ENCODE results near the gene NPEPPS. TPM values are rescaled to one million over a fixed set of nuclear protein-coding genes. Genes with fewer than 3 reads are reported as not detected.
A peak's percentile ranks its signal among the peaks of the same experiment; 100 is the strongest.
"Not testable (repeated sequence)": the region's sequence is repeated elsewhere in the genome, so short reads cannot be mapped to it uniquely, and the experiment has no call there.

The NPEPPS gene
- total and polyA plus RNA-seq, 2 donors (not counting 3 experiments of a cell fraction or from before 2014, with no cell fraction given) = 69.2 to 102 TPM

DNA sequence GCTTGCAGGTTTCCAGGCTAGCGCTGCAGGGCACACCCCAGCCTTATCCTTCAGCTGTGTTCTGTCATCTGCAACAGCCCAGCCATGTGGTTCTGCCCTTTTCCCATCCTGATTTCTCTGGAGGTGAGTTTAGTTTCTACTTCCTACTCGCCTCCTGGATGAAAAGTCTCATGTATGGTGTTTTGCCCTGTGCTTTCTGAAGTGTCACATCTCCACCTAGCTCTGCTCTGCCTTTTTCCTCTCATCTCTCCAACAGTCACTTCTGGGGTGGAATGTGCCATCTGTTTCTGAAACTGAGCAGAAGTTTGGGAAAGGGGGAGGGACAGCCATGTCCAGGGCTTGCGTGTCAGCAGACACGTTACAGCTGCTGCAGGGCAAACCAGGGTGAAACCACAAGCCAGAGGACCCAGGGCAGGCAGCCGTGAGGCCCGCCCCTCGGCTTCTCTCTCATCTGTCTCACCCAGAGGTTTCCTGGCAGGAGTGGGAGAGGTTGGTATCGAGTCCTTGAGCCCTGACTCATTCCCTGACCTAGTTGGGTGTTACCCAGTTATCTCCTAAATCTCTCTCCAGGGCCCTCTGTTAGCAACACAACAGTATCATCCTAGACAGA lies 28.7 kb upstream of the NPEPPS start:
- H3K9me3 ChIP-seq (replicated peaks; ENCODE audit: control insufficient read depth, insufficient read depth, low read length); H3K27me3 ChIP-seq (ENCODE audit: control insufficient read depth in 2 of 2, insufficient read depth in 2 of 2, low read length in 2 of 2); H3K9ac ChIP-seq (replicated peaks; ENCODE audit: extremely low read depth, insufficient read depth, low read length); H3K4me3 ChIP-seq (replicated peaks in 1 of 3; ENCODE audit: insufficient read depth in 1 of 3, low read depth in 1 of 3, low read length in 3 of 3); BruUV-seq (replicated peaks); H3K9me1 ChIP-seq (replicated peaks; ENCODE audit: control insufficient read depth, extremely low read depth, insufficient read depth, low read length); intact Hi-C loops (cut with micrococcal nuclease); H3K4me2 ChIP-seq (ENCODE audit: insufficient read depth, low read length); dilution Hi-C loops (cut with MboI; ENCODE audit: extremely low pct_ligation_motif_present, low sequenced_read_pairs); POLR2A ChIA-PET; H4K20me1 ChIP-seq (replicated peaks; ENCODE audit: control insufficient read depth, extremely low read depth, insufficient read depth, low read length); H3K79me2 ChIP-seq (ENCODE audit: control insufficient read depth, insufficient read depth, low read length); H3K36me3 ChIP-seq (ENCODE audit: control insufficient read depth in 2 of 2, extremely low read depth in 1 of 2, insufficient read depth in 2 of 2, low read length in 2 of 2): not testable (repeated sequence)
- CTCF ChIA-PET = interaction anchor here (1.1 kb wide), 1 partner anchor 114 kb away, joined by 6 read pairs; no protein-coding TSS in a partner anchor
- Histone ChIP-seq H3K27ac (ENCODE audit: insufficient read depth, low read depth, low read length) (peak overlapping the region; percentile 71), H2AFZ (ENCODE audit: low read depth, low read length) (peak overlapping the region; percentile 65), H3K4me1 (ENCODE audit: control insufficient read depth, extremely low read depth, insufficient read depth, low read length) (peaks cover 12% of the 10 kb centered on the region)
- FAIRE-seq = peak; percentile 92
- peak; percentile 60 for TF ChIP-seq GATA2 (IDR thresholded peaks at IDR 0.05; ENCODE audit: insufficient read depth, insufficient read length, low read depth, low read length)
- peak; percentile 7 for DNase-seq (ENCODE audit: low read depth, low spot score)

DNA sequence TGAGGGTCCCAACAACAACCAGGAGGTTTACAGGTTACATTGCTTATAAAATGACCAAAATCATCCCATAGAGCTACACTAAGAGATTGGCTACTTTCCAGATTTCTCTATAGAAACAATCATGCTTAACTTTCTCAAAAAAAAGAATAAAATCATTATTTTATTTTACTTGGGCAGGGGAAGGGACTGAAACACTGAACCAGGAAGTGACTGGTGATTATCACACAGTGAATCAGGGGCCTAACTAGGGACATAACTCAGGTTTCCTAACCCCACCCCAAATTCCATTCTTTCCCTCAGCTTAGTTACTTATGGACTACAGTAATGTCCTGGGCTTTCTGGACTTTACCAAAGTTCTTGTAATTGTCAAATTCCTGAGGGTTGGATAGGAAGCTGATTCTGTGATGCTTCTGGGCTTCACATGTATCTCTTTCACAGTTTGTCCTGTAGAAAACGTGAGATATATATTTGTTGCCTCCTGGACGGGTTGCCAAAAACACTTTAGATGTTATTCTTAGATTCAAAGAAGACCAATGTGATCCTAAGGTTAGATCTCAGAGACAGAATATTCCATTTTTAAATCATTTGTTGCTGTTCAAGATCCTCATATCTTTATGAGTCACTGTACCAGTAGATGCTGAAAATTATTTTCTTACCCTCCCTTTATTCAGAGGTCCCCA lies 28.0 kb upstream of the NPEPPS start:
- peak overlapping the region; percentile 71 for H3K27ac ChIP-seq (ENCODE audit: insufficient read depth, low read depth, low read length)
- POLR2A ChIA-PET = interaction anchor here (0.6 kb wide), 1 partner anchor 142 kb away, joined by 3 read pairs; no protein-coding TSS in a partner anchor
- FAIRE-seq (peak; percentile 93), DNase-seq (ENCODE audit: low read depth, low spot score) (peak; percentile 23)
- H3K4me2 ChIP-seq (ENCODE audit: insufficient read depth, low read length) = peak overlapping the region; percentile 24
- H3K9ac ChIP-seq (replicated peaks; ENCODE audit: extremely low read depth, insufficient read depth, low read length); H3K4me3 ChIP-seq (replicated peaks in 1 of 3; ENCODE audit: insufficient read depth in 1 of 3, low read depth in 1 of 3, low read length in 3 of 3); H3K36me3 ChIP-seq (ENCODE audit: control insufficient read depth in 2 of 2, extremely low read depth in 1 of 2, insufficient read depth in 2 of 2, low read length in 2 of 2); H3K9me3 ChIP-seq (replicated peaks; ENCODE audit: control insufficient read depth, insufficient read depth, low read length); H3K27me3 ChIP-seq (ENCODE audit: control insufficient read depth in 2 of 2, insufficient read depth in 2 of 2, low read length in 2 of 2); dilution Hi-C loops (cut with MboI; ENCODE audit: extremely low pct_ligation_motif_present, low sequenced_read_pairs); H3K79me2 ChIP-seq (ENCODE audit: control insufficient read depth, insufficient read depth, low read length); H3K9me1 ChIP-seq (replicated peaks; ENCODE audit: control insufficient read depth, extremely low read depth, insufficient read depth, low read length); CTCF ChIA-PET; intact Hi-C loops (cut with micrococcal nuclease); H2AFZ ChIP-seq (ENCODE audit: low read depth, low read length); H4K20me1 ChIP-seq (replicated peaks; ENCODE audit: control insufficient read depth, extremely low read depth, insufficient read depth, low read length): not testable (repeated sequence)
- H3K4me1 ChIP-seq (ENCODE audit: control insufficient read depth, extremely low read depth, insufficient read depth, low read length) = peaks cover 12% of the 10 kb centered on the region
- peak; percentile 54 for TF ChIP-seq GATA2 (IDR thresholded peaks at IDR 0.05; ENCODE audit: insufficient read depth, insufficient read length, low read depth, low read length)
- TSS peak; percentile 81 for BruUV-seq (replicated peaks)

DNA sequence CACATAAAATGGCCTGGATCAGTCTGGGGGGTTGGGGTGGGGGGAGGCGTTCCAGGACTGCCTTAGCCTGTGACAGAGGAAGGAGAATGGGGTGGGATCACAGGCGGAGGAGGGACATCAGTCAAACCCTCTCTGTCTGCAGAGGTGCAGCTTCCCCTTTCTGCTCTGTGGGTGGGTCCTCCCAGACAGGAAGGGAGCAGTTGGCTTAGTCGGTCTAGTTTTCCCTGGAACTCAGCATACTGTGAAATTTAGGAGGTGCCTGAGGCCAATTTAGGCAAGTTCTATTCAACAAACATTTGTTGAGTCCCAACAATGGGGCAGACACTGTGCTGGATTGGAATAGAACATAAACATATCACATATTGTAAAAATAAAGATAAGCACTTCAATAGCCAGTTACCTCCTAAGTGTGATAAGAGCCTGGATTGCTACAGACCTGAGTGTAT lies 19.2 kb upstream of the NPEPPS start:
- peak overlapping the region; percentile 54 for H2AFZ ChIP-seq (ENCODE audit: low read depth, low read length)
- H3K4me3 ChIP-seq (replicated peaks in 1 of 3; ENCODE audit: insufficient read depth in 1 of 3, low read depth in 1 of 3, low read length in 3 of 3); H3K4me1 ChIP-seq (ENCODE audit: control insufficient read depth, extremely low read depth, insufficient read depth, low read length); POLR2A ChIA-PET; H3K9me3 ChIP-seq (replicated peaks; ENCODE audit: control insufficient read depth, insufficient read depth, low read length); H3K9me1 ChIP-seq (replicated peaks; ENCODE audit: control insufficient read depth, extremely low read depth, insufficient read depth, low read length); FAIRE-seq; dilution Hi-C loops (cut with MboI; ENCODE audit: extremely low pct_ligation_motif_present, low sequenced_read_pairs); H3K4me2 ChIP-seq (ENCODE audit: insufficient read depth, low read length); H3K9ac ChIP-seq (replicated peaks; ENCODE audit: extremely low read depth, insufficient read depth, low read length); H3K27me3 ChIP-seq (ENCODE audit: control insufficient read depth in 2 of 2, insufficient read depth in 2 of 2, low read length in 2 of 2); H3K36me3 ChIP-seq (ENCODE audit: control insufficient read depth in 2 of 2, extremely low read depth in 1 of 2, insufficient read depth in 2 of 2, low read length in 2 of 2); BruUV-seq (replicated peaks); H3K79me2 ChIP-seq (ENCODE audit: control insufficient read depth, insufficient read depth, low read length); H4K20me1 ChIP-seq (replicated peaks; ENCODE audit: control insufficient read depth, extremely low read depth, insufficient read depth, low read length); H3K27ac ChIP-seq (ENCODE audit: insufficient read depth, low read depth, low read length); intact Hi-C loops (cut with micrococcal nuclease): not testable (repeated sequence)
- CTCF ChIA-PET = interaction anchor here (0.8 kb wide), 1 partner anchor 104 kb away, joined by 3 read pairs; no protein-coding TSS in a partner anchor
- DNase-seq (ENCODE audit: low read depth, low spot score) = peak; percentile 67

DNA sequence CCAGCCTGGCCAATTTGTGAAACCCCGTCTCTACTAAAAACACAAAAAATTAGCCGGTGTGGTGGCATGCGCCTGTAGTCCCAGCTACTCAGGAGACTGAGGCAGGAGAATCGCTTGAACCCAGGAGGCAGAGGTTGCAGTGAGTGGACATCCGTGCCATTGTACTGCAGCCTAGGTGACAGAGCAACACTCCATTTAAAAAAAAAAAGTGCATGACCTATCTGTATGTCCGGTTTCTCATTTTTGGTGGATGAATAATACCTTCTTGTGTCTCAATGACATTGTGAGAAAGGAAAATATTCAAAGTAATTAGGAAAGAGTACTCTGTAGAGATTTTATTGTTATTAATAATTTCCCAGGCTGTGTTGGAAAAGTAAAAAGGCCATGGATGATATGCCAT lies 17.6 kb upstream of the NPEPPS start:
- H4K20me1 ChIP-seq (replicated peaks; ENCODE audit: control insufficient read depth, extremely low read depth, insufficient read depth, low read length); H3K79me2 ChIP-seq (ENCODE audit: control insufficient read depth, insufficient read depth, low read length); H3K9me3 ChIP-seq (replicated peaks; ENCODE audit: control insufficient read depth, insufficient read depth, low read length); H2AFZ ChIP-seq (ENCODE audit: low read depth, low read length); CTCF ChIA-PET; POLR2A ChIA-PET; H3K27me3 ChIP-seq (ENCODE audit: control insufficient read depth in 2 of 2, insufficient read depth in 2 of 2, low read length in 2 of 2); H3K4me2 ChIP-seq (ENCODE audit: insufficient read depth, low read length); H3K4me1 ChIP-seq (ENCODE audit: control insufficient read depth, extremely low read depth, insufficient read depth, low read length); H3K9me1 ChIP-seq (replicated peaks; ENCODE audit: control insufficient read depth, extremely low read depth, insufficient read depth, low read length); H3K4me3 ChIP-seq (replicated peaks in 1 of 3; ENCODE audit: insufficient read depth in 1 of 3, low read depth in 1 of 3, low read length in 3 of 3); H3K36me3 ChIP-seq (ENCODE audit: control insufficient read depth in 2 of 2, extremely low read depth in 1 of 2, insufficient read depth in 2 of 2, low read length in 2 of 2); BruUV-seq (replicated peaks); intact Hi-C loops (cut with micrococcal nuclease); dilution Hi-C loops (cut with MboI; ENCODE audit: extremely low pct_ligation_motif_present, low sequenced_read_pairs); H3K27ac ChIP-seq (ENCODE audit: insufficient read depth, low read depth, low read length); FAIRE-seq; H3K9ac ChIP-seq (replicated peaks; ENCODE audit: extremely low read depth, insufficient read depth, low read length); DNase-seq (ENCODE audit: low read depth, low spot score): not testable (repeated sequence)

All from endothelial cell of umbilical vein (primary cell).